ENCODE measurements around the gene C9orf57.

DNA sequence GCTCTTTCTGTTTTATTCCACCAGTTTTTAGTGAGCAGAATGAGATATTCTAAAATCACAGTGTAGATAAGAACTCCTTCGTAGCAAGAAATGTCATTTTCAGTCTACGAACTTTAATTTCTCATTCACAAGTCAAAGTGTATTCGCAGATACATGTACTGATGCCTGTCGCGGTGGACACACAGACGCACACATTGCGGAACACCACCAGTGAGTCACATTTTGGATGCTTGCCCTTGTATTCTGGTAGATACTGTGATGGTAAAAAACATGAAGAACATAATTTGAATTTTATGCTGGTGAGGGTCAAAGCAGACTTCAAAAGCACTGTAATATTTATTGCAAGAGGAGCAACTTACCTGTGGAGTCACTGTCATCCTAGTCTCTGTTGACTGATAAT is 4.7 kb upstream of the C9orf57 start:
- no peak for TF ChIP-seq ZNF384 (IDR thresholded peaks at IDR 0.05)
- TF ChIP-seq FOXA1 (IDR thresholded peaks at IDR 0.05): no peak
- TF ChIP-seq L3MBTL2 (conservative IDR thresholded peaks at IDR 0.05): no peak
- no peak for TF ChIP-seq FOXM1 (IDR thresholded peaks at IDR 0.05; ENCODE audit: borderline replicate concordance)
- TF ChIP-seq, protein P1, sequence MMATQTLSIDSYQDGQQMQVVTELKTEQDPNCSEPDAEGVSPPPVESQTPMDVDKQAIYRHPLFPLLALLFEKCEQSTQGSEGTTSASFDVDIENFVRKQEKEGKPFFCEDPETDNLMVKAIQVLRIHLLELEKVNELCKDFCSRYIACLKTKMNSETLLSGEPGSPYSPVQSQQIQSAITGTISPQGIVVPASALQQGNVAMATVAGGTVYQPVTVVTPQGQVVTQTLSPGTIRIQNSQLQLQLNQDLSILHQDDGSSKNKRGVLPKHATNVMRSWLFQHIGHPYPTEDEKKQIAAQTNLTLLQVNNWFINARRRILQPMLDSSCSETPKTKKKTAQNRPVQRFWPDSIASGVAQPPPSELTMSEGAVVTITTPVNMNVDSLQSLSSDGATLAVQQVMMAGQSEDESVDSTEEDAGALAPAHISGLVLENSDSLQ (IDR thresholded peaks at IDR 0.05): no peak

Measured in HEK293T (cell line).